B cell (primary cell): ENCODE results near the gene DEFB124. TPM values are rescaled to one million over a fixed set of nuclear protein-coding genes. Genes with fewer than 3 reads are reported as not detected.

Experiments used
- ATAC-seq: fragments of 200-7000 bp; cut with Tn5 transposase; one replicate; pipeline ENCODE4 v1.10.0; 2021; ENCODE audit warnings: low read depth, mild to moderate bottlenecking, moderate number of reproducible peaks, moderate library complexity
- CTCF ChIA-PET: fragments of 350-600 bp; sonication (Branson Sonifier 250); formaldehyde crosslinking; loops from one replicate; lab custom pipeline; 2021; ENCODE audit warnings: antibody characterized with exemption, inconsistent platforms; lab: Charles Lee
- POLR2A ChIA-PET: fragments of 350-600 bp; sonication (Branson Sonifier 250); formaldehyde crosslinking; loops from one replicate; lab custom pipeline; 2021; ENCODE audit warnings: antibody characterized with exemption; lab: Charles Lee
- DNase-seq: peaks from one replicate; pipeline ENCODE4 v3.0.0; 2013
- H2AFZ ChIP-seq: 2 replicates; pipeline ENCODE4 v1.6.1; 2012; ENCODE audit warnings: mild to moderate bottlenecking, low read depth, low read length; ENCODE audit not compliant: insufficient read depth, poor library complexity, severe bottlenecking
- H3K27ac ChIP-seq, 2 donors: 1 replicate in 1 of 2; 2 replicates in 1 of 2; pipeline ENCODE4 v1.5.1; 2012 to 2013; ENCODE audit warnings: low read length in 2 of 2, mild to moderate bottlenecking in 2 of 2, moderate library complexity in 1 of 2
- H3K27me3 ChIP-seq, 4 experiments: fragments of 200-600 bp in 1 of 4; sonication (generic) in 1 of 4; replicated peaks in 1 of 4; 1 replicate in 2 of 4; 2 replicates in 2 of 4; pipeline versions ENCODE4 v1.6.1 to v1.7.0; 2013 to 2016; ENCODE audit warnings: low read length in 3 of 4, mild to moderate bottlenecking in 2 of 4, mixed read lengths in 1 of 4, moderate library complexity in 1 of 4; ENCODE audit not compliant: insufficient read depth in 4 of 4, control insufficient read depth in 3 of 4; ENCODE audit errors: control extremely low read depth in 1 of 4
- H3K36me3 ChIP-seq, 2 experiments: replicated peaks in 1 of 2; 1 replicate in 1 of 2; 2 replicates in 1 of 2; pipeline versions ENCODE4 v1.6.1 to v1.7.1; 2013; ENCODE audit warnings: low read length in 1 of 2; ENCODE audit not compliant: insufficient read depth in 2 of 2, control insufficient read depth in 1 of 2; ENCODE audit errors: control extremely low read depth in 1 of 2, extremely low read depth in 1 of 2
- H3K4me1 ChIP-seq, 2 donors: fragments of 200-600 bp in 1 of 2; sonication (generic) in 1 of 2; 1 replicate in 1 of 2; 2 replicates in 1 of 2; pipeline versions ENCODE4 v1.5.1 to v1.6.1; 2013 to 2017; ENCODE audit warnings: low read length in 2 of 2; ENCODE audit not compliant: control insufficient read depth in 2 of 2, insufficient read depth in 2 of 2
- H3K4me2 ChIP-seq: replicated peaks from 2 replicates; pipeline ENCODE3; 2012; ENCODE audit warnings: mild to moderate bottlenecking, low read depth, low read length; ENCODE audit not compliant: poor library complexity, severe bottlenecking
- H3K4me3 ChIP-seq, 5 experiments: fragments of 200-600 bp in 1 of 5; sonication (generic) in 1 of 5; 1 replicate in 3 of 5; 2 replicates in 2 of 5; pipeline versions ENCODE4 v1.5.1 to v1.7.0; 2011 to 2016; ENCODE audit warnings: low read length in 4 of 5, mild to moderate bottlenecking in 4 of 5, low read depth in 2 of 5, control low read depth in 1 of 5, moderate library complexity in 1 of 5; ENCODE audit not compliant: insufficient read depth in 1 of 5; ENCODE audit errors: control extremely low read depth in 1 of 5, extremely low read depth in 1 of 5
- H3K79me2 ChIP-seq: fragments of 200-600 bp; sonication (generic); one replicate; pipeline ENCODE4 v1.6.0; 2016; ENCODE audit warnings: low read length; ENCODE audit not compliant: control insufficient read depth, insufficient read depth
- H3K9ac ChIP-seq: fragments of 200-600 bp; sonication (generic); 2 replicates; pipeline ENCODE4 v1.6.1; 2017; ENCODE audit warnings: mild to moderate bottlenecking, low read length, moderate library complexity
- H3K9me3 ChIP-seq, 3 donors: one replicate each; pipeline versions ENCODE4 v1.6.1 to v1.7.1; 2013; ENCODE audit warnings: low read length in 2 of 3; ENCODE audit not compliant: control insufficient read depth in 2 of 3, insufficient read depth in 1 of 3; ENCODE audit errors: control extremely low read depth in 1 of 3
- H4K20me1 ChIP-seq: 2 replicates; pipeline ENCODE4 v1.6.0; 2012; ENCODE audit warnings: mild to moderate bottlenecking, low read length; ENCODE audit not compliant: insufficient read depth, control insufficient read depth, poor library complexity, severe bottlenecking
- H3K27ac Mint-ChIP-seq: one replicate; pipeline ENCODE4 v1.8.0; 2021; ENCODE audit warnings: mixed read lengths
- H3K27me3 Mint-ChIP-seq: one replicate; pipeline ENCODE4 v1.8.0; 2021; ENCODE audit warnings: mixed read lengths
- H3K4me1 Mint-ChIP-seq: one replicate; pipeline ENCODE4 v1.8.0; 2021; ENCODE audit warnings: mixed read lengths
- H3K4me3 Mint-ChIP-seq: one replicate; pipeline ENCODE4 v1.8.0; 2021; ENCODE audit warnings: mixed read lengths
- H3K9me3 Mint-ChIP-seq: one replicate; pipeline ENCODE4 v1.8.0; 2022; ENCODE audit warnings: mixed read lengths; ENCODE audit not compliant: insufficient read depth
- EZH2 ChIP-seq: IDR thresholded peaks from 2 replicates; pipeline ENCODE4 v1.6.1; 2012; ENCODE audit warnings: borderline replicate concordance, low read depth, mild to moderate bottlenecking, moderate library complexity, low read length; ENCODE audit not compliant: insufficient read depth, poor library complexity, severe bottlenecking
- WGBS: methylation state at CpG from one replicate; pipeline ENCODE4 v1.1.5; 2013; ENCODE audit warnings: missing lambda C conversion rate; ENCODE audit not compliant: insufficient coverage; 5-methylcytosine and 5-hydroxymethylcytosine counted together
- intact Hi-C: fragments of 100-400 bp; cut with micrococcal nuclease; formaldehyde crosslinking; loops from one replicate; pipeline ENCODE4 v1.10.0; 2022
- polyA plus RNA-seq: library from polyadenylated mRNA; depleted of rRNA; stranded (reverse); fragments of >200 nt; gene quantifications from 2 replicates; pipeline ENCODE4 v1.2.3, GENCODE V29; 2012
- total RNA-seq, 2 donors: library from RNA; stranded (reverse); fragments of 120-200 nt in 1 of 2; gene quantifications; 1 replicate in 1 of 2; 2 replicates in 1 of 2; pipeline versions ENCODE4 v1.2.3 to v1.2.4, GENCODE V29; 2013 to 2022
- TF ChIP-seq, protein P1 (sequence below): fragments of 200-600 bp; IDR thresholded peaks from one replicate; pipeline ENCODE4 v1.8.0; 2022; ENCODE audit warnings: antibody characterized with exemption, mild to moderate bottlenecking

Gene DEFB124
- total and polyA plus RNA-seq, 2 donors (not counting 1 experiment from before 2014, with no cell fraction given) = not detected

DNA sequence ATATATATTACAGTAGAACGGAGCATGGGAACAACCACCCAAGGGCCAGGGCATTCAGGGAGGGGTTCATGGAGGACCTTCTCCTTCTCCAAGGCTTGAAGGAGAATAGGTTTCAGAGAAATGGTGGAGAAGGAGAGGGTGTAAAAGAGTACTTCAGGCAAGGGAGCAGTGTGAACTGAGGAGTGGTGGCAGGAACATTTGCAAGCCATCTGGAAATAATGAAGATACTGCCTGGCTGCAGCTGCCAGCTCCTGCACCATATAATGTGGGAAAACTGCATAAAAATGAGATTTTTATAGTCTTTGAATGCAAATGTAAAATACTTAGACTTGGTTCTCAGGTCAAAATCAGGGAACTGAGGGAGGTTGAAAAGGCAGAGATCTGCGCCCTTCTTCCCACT lies 59.3 kb downstream of the DEFB124 start:
- Histone ChIP-seq H2AFZ (no peak overlapping the region), H3K4me1 (no peaks in the 10 kb centered on the region), H3K9ac (no peak overlapping the region), H3K79me2 (no peaks in the 10 kb centered on the region), H3K36me3 (no peaks in the 10 kb centered on the region), H3K4me2 (no peak overlapping the region), H3K9me3 (no peaks in the 10 kb centered on the region), H3K4me3 (no peak overlapping the region), H4K20me1 (no peaks in the 10 kb centered on the region), H3K27ac (no peak overlapping the region), H3K27me3 (no peaks in the 10 kb centered on the region)
- Mint-ChIP-seq H3K27me3 (no peaks in the 10 kb centered on the region), H3K4me3 (no peak overlapping the region), H3K9me3 (peaks cover 5% of the 10 kb centered on the region), H3K27ac (no peak overlapping the region), H3K4me1 (no peaks in the 10 kb centered on the region)
- ChIA-PET POLR2A (no interaction called here), CTCF (no interaction called here)
- no peak for DNase-seq
- no peak for TF ChIP-seq EZH2
- TF ChIP-seq, protein P1, sequence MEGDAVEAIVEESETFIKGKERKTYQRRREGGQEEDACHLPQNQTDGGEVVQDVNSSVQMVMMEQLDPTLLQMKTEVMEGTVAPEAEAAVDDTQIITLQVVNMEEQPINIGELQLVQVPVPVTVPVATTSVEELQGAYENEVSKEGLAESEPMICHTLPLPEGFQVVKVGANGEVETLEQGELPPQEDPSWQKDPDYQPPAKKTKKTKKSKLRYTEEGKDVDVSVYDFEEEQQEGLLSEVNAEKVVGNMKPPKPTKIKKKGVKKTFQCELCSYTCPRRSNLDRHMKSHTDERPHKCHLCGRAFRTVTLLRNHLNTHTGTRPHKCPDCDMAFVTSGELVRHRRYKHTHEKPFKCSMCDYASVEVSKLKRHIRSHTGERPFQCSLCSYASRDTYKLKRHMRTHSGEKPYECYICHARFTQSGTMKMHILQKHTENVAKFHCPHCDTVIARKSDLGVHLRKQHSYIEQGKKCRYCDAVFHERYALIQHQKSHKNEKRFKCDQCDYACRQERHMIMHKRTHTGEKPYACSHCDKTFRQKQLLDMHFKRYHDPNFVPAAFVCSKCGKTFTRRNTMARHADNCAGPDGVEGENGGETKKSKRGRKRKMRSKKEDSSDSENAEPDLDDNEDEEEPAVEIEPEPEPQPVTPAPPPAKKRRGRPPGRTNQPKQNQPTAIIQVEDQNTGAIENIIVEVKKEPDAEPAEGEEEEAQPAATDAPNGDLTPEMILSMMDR = no peak
- 100% methylated on average over 1 of the region's 2 CpGs for WGBS
- intact Hi-C loops = no loop called here
- no peak for ATAC-seq

Other genes starting within 250 kb of the DEFB124 start
- not detected in 2 replicates for gene DEFB115, start 217.5 kb downstream of the DEFB124 start, total RNA-seq
- not detected in 2 replicates for gene DEFB115, start 217.5 kb downstream of the DEFB124 start, polyA plus RNA-seq
- gene DEFB116, start 166.5 kb downstream of the DEFB124 start, total RNA-seq = not detected in 2 replicates
- not detected in 2 replicates for gene DEFB116, start 166.5 kb downstream of the DEFB124 start, polyA plus RNA-seq
- gene DEFB118, start 106.5 kb downstream of the DEFB124 start, total RNA-seq = not detected in 2 replicates
- gene DEFB118, start 106.5 kb downstream of the DEFB124 start, polyA plus RNA-seq = not detected in 2 replicates
- gene DEFB119, start 84.5 kb downstream of the DEFB124 start, total RNA-seq = not detected in 2 replicates
- not detected in 2 replicates for gene DEFB119, start 84.5 kb downstream of the DEFB124 start, polyA plus RNA-seq
- not detected in 2 replicates for gene DEFB121, start 68.9 kb downstream of the DEFB124 start, total RNA-seq
- not detected in 2 replicates for gene DEFB121, start 68.9 kb downstream of the DEFB124 start, polyA plus RNA-seq
- gene DEFB123, start 34.5 kb downstream of the DEFB124 start, total RNA-seq = not detected in 2 replicates
- gene DEFB123, start 34.5 kb downstream of the DEFB124 start, polyA plus RNA-seq = not detected in 2 replicates
- not detected in 2 replicates for gene REM1, start 161 bp upstream of the DEFB124 start, total RNA-seq
- gene REM1, start 161 bp upstream of the DEFB124 start, polyA plus RNA-seq = not detected in 2 replicates
- 85.1 and 94.3 TPM in 2 replicates for gene HM13, start 39.3 kb upstream of the DEFB124 start, total RNA-seq
- 61.2 and 73.2 TPM in 2 replicates for gene HM13, start 39.3 kb upstream of the DEFB124 start, polyA plus RNA-seq
- gene ID1, start 130.2 kb upstream of the DEFB124 start, total RNA-seq = 3.4 and 4.4 TPM in 2 replicates
- gene ID1, start 130.2 kb upstream of the DEFB124 start, polyA plus RNA-seq = 17.8 and 68.2 TPM in 2 replicates
- gene COX4I2, start 162.8 kb upstream of the DEFB124 start, total RNA-seq = not detected in 2 replicates
- not detected in 2 replicates for gene COX4I2, start 162.8 kb upstream of the DEFB124 start, polyA plus RNA-seq
- 27.6 and 33.0 TPM in 2 replicates for gene BCL2L1, start 247.7 kb upstream of the DEFB124 start, total RNA-seq
- 9.5 and 10.1 TPM in 2 replicates for gene BCL2L1, start 247.7 kb upstream of the DEFB124 start, polyA plus RNA-seq